Measurements from ENCODE around the gene BDH2. TPM values are rescaled to one million over a fixed set of nuclear protein-coding genes. Genes with fewer than 3 reads are reported as not detected.
A peak's percentile ranks its signal among the peaks of the same experiment; 100 is the strongest.

The BDH2 gene
- total RNA-seq, 2 experiments from 2014 or later = 26.3 to 28.2 TPM

GRCh38 chr4:103075435-103075893 is 24.2 kb downstream of the BDH2 start:
- no peak for TF ChIP-seq EZH2phosphoT487 (IDR thresholded peaks at IDR 0.05; ENCODE audit: borderline replicate concordance, low read depth, low read length)
- no peak for TF ChIP-seq CTCF (conservative IDR thresholded peaks at IDR 0.05; ENCODE audit: low read length)
- Histone ChIP-seq H3K79me2 (ENCODE audit: insufficient read depth, low read depth, low read length) (peaks cover 55% of the 10 kb centered on the region), H4K20me1 (ENCODE audit: insufficient read depth, low read length) (no peaks in the 10 kb centered on the region; the same call in 1 of the 2 replicates), H3K9me3 (ENCODE audit: low read length) (no peaks in the 10 kb centered on the region), H3K36me3 (ENCODE audit: insufficient read depth, low read length) (peaks cover 25% of the 10 kb centered on the region), H3K4me3 (ENCODE audit: low read depth, low read length, poor library complexity, severe bottlenecking) (peak overlapping the region; percentile 79), H3K4me1 (ENCODE audit: insufficient read depth, low read length, poor library complexity, severe bottlenecking) (peaks cover 51% of the 10 kb centered on the region), H3K27ac (ENCODE audit: low read depth, low read length, poor library complexity, severe bottlenecking) (peak overlapping the region; percentile 86), H3K9me2 (ENCODE audit: insufficient read depth, low read length) (no peaks in the 10 kb centered on the region), H3K4me2 (ENCODE audit: low read length) (peak overlapping the region; percentile 97), H2AFZ (ENCODE audit: low read length) (peak overlapping the region; percentile 97; the same call in 1 of the 2 replicates)
- ChIA-PET POLR2A (interaction anchor here (0.6 to 1.8 kb wide), 6 partner anchors 9 to 254 kb away, joined by 3 to 7 read pairs (median 3); partner anchors contain the start of gene UBE2D3), CTCF (ENCODE audit: unreplicated experiment) (no interaction called here)
- no peak for DNase-seq (ENCODE audit: low spot score)
- BruUV-seq (replicated peaks) = TSS peak; percentile 72
- intact Hi-C loops (cut with micrococcal nuclease; ENCODE audit: unreplicated experiment) = loop anchor here (1.0 to 5.0 kb wide), 2 partner anchors 208 to 571 kb away; partner anchors contain the start of gene CISD2

- peaks cover 31% of the 10 kb centered on the region for H3K36me3 ChIP-seq (ENCODE audit: insufficient read depth, low read length)
- no peaks in the 10 kb centered on the region for H3K9me2 ChIP-seq (ENCODE audit: insufficient read depth, low read length)
- H3K27ac ChIP-seq (ENCODE audit: low read depth, low read length, poor library complexity, severe bottlenecking) = peak overlapping the region; percentile 86
- no TSS peak for BruUV-seq (replicated peaks)
- H4K20me1 ChIP-seq (ENCODE audit: insufficient read depth, low read length) = peaks cover 2% of the 10 kb centered on the region; the same call in 1 of the 2 replicates
- intact Hi-C loops (cut with micrococcal nuclease; ENCODE audit: unreplicated experiment) = loop anchor here (1.0 to 5.0 kb wide), 2 partner anchors 208 to 571 kb away; partner anchors contain the start of gene CISD2
- peaks cover 61% of the 10 kb centered on the region for H3K79me2 ChIP-seq (ENCODE audit: insufficient read depth, low read depth, low read length)
- POLR2A ChIA-PET = interaction anchor here (0.6 to 1.8 kb wide), 8 partner anchors 8 to 507 kb away, joined by 3 to 7 read pairs (median 3); partner anchors contain the start of gene UBE2D3
- TF ChIP-seq EZH2phosphoT487 (IDR thresholded peaks at IDR 0.05; ENCODE audit: borderline replicate concordance, low read depth, low read length) (no peak), CTCF (conservative IDR thresholded peaks at IDR 0.05; ENCODE audit: low read length) (no peak)
- CTCF ChIA-PET (ENCODE audit: unreplicated experiment) = interaction anchor here (0.9 kb wide), 1 partner anchor 24 kb away, joined by 3 read pairs; no protein-coding TSS in a partner anchor
- DNase-seq (ENCODE audit: low spot score) = peak; percentile 54
- peak overlapping the region; percentile 97 for H3K4me2 ChIP-seq (ENCODE audit: low read length)
- peak overlapping the region; percentile 79 for H3K4me3 ChIP-seq (ENCODE audit: low read depth, low read length, poor library complexity, severe bottlenecking)
- peaks cover 51% of the 10 kb centered on the region for H3K4me1 ChIP-seq (ENCODE audit: insufficient read depth, low read length, poor library complexity, severe bottlenecking)
- peak overlapping the region; percentile 55; the same call in 1 of the 2 replicates for H2AFZ ChIP-seq (ENCODE audit: low read length)
- H3K9me3 ChIP-seq (ENCODE audit: low read length) = no peaks in the 10 kb centered on the region
Measured at GRCh38 chr4:103074744-103075434, 24.7 kb downstream of the BDH2 start.
